Measurements from ENCODE around the gene HOXC5.
"Not testable (repeated sequence)": the region's sequence is repeated elsewhere in the genome, so short reads cannot be mapped to it uniquely, and the experiment has no call there.

HOXC5 gene

GRCh38 chr12:54035568-54036264 lies 2.9 kb downstream of the HOXC5 start:
- no peak for DNase-seq

DNA sequence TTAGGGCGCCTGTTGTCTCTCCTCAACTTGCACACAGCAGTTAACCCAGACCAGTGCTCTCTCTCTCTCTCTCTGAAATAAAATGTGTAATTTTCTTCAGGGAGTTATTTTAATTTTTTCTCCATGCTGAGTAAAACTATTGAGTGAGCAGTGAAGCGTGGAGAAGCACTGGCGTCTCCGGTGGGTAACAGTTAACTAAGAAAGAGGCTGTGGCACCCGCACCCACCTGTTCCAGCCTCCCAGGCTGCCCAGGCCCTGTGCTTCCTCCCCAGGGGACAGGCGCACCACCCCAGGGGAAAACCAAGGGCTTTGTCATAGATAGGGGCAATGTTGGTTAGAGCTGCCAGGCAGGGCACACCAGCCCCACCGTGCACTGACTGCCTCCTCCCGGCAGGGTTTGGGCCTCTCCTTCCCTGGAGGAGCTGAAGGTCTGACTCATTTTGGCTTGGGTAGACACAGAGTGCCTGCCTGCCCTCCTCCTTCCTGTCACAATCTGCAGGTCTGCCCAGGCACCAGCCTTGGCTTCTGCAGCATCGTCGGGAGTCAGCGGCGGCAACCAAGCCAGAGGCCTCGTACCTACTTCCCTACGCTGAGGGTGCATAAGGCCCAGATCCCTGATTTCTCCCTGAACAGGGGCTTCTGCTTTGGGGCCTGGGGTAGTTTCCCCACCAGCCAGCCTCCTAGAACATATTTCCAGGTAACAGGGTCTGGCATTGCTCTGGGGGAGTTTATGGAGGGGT lies 3.9 kb downstream of the HOXC5 start:
- no peak for DNase-seq

DNA sequence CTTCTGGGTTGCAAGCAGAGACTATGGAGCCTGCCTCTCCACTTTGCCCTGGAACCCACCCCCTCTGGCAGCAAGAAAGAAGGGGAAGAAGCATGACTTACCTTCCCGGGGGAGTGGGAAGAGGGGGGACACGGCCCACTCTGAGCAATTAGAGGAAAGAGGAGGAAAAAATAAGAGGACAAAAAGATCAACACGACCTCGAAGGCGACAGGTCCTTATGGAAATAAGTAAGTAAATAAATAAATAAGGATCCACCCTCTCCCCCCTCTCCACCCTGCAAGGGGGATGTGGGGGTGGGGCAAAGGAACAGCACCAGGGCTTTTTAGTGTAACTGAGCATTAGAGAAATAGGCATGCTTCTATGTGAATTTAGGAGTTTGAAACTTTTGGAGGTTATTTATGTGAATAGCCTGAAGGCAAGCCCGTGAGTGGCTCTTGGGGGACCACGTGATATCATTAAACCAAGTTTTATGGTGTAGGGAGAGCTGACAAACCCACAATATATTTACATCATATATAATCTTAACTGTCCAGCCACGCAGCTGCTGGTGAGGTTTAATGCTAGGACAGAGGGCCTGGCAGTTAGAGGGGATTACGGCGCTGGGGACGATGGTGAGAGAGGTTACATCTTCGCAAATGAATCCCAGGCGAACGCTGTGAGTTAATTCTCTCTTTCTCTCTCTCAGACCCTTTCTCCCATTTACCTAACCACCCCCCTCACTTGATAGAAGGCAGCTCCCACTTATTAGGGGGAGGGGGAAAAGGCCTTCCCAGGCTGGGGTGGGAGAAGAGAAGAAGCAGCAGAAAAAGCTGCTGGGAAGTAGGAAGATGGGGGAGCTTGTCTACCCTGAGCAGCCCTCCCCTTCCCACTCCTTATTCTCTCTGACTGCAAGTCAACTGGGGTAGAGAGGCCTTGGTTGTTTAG lies 4.8 kb downstream of the HOXC5 start:
- DNase-seq, result no peak

DNA sequence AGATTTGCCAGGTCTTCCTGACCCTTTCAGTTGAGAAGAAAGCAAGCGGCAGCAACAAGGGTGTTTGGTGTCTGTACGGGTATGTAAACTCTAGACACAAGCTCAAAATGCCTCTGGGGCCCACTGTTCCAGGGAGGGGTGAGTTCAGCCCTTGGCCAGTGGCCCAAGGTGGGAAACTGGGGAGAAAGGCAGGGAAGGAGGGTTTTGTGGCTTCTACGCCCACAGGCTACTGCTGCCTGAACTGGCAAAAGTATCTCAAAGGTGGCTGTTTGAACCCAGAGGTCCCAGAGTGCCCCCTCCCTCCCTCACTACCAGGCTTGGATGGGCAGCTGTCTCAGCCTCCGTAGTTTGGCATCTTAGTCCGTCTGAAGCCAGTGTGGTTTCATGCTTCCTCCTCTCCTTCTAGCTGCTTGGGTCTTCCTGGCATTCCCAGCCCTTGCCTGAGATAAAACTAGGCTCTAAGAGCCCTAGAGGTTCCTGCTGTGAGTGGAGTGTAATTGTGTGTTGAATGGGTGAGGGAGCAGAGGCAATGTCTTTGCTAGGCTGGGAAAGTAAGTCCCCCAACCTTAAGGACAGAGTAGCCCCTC lies 5.5 kb downstream of the HOXC5 start:
- DNase-seq, result no peak

DNA sequence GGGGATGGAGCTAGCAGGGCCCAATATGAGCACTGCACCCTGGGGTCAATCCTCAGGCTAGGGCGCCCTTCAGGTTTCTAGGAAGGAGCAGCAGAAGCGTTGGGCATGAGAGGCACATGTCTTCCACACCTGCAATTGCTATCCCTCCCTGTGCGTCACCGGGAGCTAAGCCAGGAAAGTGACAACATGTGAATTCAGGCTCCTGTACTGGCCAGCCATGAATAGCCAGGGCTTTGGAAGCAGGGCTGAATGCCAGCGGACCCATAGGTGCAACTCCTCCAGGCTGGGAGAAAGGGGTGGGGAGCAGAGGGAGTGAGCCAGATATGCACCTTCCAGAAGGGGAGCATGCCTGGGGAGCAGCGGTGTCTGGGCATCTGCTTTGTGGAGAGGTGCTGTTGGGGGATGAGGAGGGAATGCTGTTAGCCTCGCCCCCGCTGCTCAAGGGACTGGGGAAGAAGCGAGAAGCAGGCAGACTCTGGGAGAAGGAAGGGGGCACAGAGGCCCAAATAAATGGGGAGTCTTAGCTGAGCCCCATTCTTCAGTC lies 6.1 kb downstream of the HOXC5 start:
- DNase-seq, result no peak

DNA sequence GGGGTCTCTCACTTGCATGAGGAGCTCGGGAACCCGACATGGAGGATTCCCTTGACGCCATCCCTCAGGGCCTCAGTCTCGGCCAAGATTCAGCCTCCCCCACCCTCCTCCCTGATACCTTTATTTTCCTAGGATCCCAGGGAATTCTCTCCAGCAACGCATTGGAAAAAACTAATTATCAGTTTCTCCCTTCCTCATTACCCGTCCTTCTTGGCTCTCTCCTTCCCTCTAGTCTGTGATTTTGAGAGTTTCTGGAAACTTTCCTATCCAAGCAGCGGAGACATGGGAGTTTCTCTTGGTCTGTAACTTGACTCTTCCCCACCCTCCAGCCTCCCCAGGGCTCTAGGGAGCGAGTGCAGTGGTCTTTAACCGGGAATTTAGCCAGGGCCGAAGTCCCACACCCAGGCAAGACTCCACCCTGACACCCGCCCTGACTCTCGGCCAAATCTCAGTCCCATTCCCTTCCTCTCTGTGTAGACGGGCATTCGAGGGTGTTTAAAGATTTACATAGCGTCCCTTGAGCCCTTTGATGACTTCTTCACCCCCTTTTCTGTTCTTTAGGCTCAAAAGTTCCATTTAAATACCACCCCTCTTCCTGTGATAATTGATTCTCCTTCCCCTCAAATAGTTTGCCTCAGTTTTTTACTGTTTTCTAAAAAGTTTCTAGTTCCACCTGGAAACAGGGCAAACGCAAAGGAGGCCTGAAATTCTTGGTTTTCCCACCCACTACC lies 6.7 kb downstream of the HOXC5 start:
- DNase-seq, result no peak

DNA sequence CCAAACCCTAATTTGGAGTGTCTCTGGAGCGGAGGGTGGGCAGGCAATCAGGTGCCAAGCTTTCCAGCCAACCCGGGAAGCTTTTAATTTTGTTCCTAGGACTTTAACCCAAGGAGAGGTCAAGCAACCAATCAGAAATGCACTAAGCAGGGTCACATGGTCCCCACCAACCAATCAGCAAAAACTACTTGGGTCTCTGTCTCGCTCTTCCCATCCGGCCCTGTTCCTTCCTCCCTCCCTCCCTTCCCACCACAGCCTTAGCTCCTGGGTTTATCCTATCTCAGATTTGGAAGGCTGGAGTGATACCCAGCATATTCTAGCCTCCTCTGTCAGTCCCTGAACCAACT lies 7.3 kb downstream of the HOXC5 start:
- DNase-seq, result no peak

DNA sequence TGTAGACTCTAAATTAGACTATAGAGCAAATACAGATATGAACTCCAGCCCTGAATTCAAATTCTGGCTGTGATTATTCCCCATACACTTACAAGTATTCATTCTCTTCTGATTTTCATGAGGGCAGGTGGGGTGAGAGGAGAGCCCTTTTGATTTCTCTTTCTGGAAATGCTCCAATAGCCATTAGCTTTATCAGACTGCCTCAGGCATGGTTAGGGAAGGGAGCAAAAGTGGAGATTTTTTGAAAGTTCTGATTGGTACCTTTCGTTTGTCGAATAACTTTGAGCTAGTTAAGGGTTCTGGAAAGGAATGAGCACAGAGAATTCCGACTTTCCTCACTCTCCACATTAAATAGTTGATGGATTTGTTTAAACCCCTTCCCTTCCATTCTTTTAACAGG lies 7.8 kb downstream of the HOXC5 start:
- no peak for DNase-seq

GRCh38 chr12:54041097-54041690 lies 8.3 kb downstream of the HOXC5 start:
- DNase-seq, result no peak

DNA sequence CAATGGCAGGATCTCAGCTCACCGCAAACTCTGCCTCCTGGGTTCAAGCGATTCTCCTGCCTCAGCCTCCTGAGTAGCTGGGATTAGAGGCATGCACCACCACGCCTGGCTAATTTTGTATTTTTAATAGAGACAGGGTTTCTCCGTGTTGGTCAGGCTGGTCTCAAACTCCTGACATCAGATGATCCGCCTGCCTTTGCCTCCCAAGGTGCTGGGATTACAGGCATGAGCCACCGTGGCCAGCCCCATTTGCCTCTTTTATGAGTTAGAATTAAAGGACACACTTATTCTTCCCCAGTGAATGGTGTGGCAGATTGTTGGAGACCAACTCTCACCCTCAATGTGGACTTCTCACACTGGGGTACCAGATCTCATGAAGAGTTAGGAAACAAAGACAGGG lies 9.2 kb downstream of the HOXC5 start:
- not testable (repeated sequence) for DNase-seq

GRCh38 chr12:54042970-54043853 lies 10.4 kb downstream of the HOXC5 start:
- no peak for DNase-seq

GRCh38 chr12:54044425-54045103 lies 11.7 kb downstream of the HOXC5 start:
- no peak for DNase-seq

GRCh38 chr12:54045401-54045800 lies 12.6 kb downstream of the HOXC5 start:
- no peak for DNase-seq

- no peak for DNase-seq
Measured at GRCh38 chr12:54045868-54046521, 13.1 kb downstream of the HOXC5 start.

GRCh38 chr12:54046809-54047159 lies 13.9 kb downstream of the HOXC5 start:
- DNase-seq, result no peak

DNA sequence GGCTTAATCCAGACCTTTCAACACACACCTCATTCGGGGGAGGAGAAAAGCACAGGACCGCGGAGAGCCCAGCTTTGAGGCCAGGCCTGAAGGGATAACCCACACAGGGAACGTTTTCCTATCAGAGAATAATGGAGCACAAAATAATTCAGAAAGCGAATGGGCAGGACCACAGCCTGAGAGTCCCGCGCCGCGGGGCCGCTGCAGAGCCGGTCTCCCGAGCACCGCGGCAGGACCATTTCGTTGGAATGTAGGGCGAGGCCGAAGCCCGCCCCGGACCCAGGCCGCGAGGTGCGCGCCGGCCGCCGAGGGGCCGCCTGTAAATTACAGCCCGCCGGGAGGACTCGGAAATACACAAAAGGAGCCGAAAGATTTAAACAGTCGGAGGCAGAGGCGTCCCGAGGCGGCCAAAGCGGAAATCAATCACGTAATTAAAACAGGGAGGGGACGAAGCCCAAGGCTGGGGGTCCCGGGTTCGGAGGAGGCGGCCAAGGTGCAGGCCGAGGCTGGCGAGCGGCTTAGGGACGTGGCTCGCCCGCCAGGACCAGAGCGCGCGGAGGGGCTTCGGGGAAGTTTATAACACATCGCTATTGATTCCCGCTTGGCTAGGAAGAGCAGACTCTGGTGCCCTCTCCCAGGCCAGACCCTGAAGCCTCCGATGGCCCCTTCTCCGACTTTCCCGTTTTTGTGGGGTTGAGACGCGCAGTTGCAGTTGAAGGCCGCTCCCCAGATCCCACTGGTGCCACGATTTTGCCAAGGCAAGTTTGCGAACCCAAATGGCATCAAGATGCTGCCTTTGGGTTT lies 14.5 kb downstream of the HOXC5 start:
- DNase-seq, result no peak

- DNase-seq, result no peak
Measured at GRCh38 chr12:54047964-54048303, 15.1 kb downstream of the HOXC5 start.

DNA sequence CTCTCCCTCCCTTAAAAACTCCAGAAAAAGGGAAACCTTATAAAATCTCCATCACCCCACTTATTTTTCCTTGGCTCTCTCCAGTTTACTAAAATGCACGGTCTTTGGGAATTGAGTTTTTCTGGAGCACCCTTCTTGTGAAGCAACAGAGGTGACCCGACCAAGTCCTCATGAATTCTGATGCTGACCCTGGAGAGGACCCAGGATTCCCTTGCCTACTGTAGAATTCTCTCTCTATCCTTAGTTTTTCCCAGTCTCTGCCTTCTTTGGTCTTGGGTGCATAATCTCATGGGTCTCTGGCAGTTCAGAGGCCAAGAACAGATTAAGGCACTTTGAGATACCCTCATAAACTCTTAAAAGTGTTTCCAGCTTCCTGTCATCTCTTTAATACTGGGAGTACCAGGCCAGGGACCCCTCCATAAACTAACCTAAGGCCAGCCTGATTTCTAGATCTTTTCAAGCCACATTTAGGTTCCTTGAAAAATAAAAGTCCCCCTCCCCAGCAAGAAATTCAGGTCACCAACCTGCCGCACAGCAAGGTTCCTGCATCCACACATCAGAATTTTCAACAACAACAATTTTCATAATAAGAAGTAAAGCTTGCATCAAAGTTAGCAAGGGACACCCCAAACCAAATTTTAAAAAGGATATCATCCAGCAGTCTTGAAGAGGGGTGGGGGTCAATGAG lies 15.7 kb downstream of the HOXC5 start:
- DNase-seq, result no peak

All from NCI-H526 treated with DMSO at 0.1 percent for 48 hours (cell line).